ENCODE results near the gene PCCA.

PCCA gene

DNA sequence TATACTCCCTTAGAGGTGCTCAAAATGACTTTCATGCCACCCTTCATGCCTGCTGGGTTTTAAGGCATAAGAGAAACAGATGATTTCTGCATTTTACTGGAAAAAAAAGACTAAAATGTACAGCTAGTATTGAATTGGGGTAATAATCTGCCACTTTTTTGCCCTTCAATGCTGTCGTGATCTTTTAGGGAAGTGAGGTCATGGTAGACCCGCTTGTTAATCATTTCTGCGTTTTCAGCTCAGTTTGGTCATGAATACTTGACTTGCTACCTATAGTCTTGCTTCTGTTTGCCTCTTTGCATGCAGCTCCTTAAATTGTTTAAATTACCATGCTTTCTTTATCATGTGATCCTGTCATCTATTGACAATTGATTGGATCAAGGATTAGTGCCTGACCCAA, 90.4 kb downstream of the PCCA start:
- H3K9ac ChIP-seq (ENCODE audit: low read length), result no peak overlapping the region
- no peak overlapping the region for H3K4me2 ChIP-seq (ENCODE audit: low read depth, low read length, poor library complexity, severe bottlenecking)

DNA sequence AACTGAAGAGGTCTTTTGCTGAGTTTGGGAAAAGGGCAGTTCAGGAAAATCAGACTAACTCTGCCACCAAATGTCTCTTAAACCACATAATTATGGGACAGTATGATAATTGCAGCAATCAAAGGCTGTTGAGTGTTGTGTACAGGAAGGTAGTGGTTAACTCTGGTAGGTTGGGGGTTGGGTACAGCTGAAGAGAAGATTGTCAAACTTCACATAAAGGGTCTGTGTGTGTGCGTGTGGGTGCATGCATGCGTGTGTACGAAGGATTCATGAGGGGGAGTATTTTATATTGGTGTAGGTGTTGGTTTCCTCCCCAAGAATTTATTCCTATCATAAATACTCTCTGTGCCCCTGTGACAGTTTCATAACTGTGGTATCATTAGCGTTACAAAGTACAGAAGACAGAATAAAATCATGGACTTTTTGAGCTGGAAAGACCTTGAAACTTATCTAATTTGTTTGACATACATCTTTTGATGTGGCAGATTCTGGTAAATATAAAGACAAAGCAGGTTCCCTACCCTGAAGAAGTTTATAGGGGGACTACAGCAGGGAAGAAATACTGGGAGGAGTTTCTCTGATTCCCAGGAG, 94.1 kb downstream of the PCCA start:
- Histone ChIP-seq H3K4me3 (ENCODE audit: insufficient read depth, low read length, poor library complexity, severe bottlenecking) (no peak overlapping the region), H3K9me2 (replicated peaks; ENCODE audit: insufficient read depth, low read length) (no peaks in the 10 kb centered on the region), H3K4me2 (ENCODE audit: low read depth, low read length, poor library complexity, severe bottlenecking) (no peak overlapping the region)

More for the DNA sequence above, 90.4 kb downstream of the PCCA start:
- H3K27me3 ChIP-seq (ENCODE audit: low read length), result no peaks in the 10 kb centered on the region
- H4K20me1 ChIP-seq (ENCODE audit: low read depth, low read length), result no peaks in the 10 kb centered on the region
- no peaks in the 10 kb centered on the region for H3F3A ChIP-seq (ENCODE audit: insufficient read depth)
- H3K36me3 ChIP-seq (ENCODE audit: low read length), result no peaks in the 10 kb centered on the region
- TF ChIP-seq, protein P1, sequence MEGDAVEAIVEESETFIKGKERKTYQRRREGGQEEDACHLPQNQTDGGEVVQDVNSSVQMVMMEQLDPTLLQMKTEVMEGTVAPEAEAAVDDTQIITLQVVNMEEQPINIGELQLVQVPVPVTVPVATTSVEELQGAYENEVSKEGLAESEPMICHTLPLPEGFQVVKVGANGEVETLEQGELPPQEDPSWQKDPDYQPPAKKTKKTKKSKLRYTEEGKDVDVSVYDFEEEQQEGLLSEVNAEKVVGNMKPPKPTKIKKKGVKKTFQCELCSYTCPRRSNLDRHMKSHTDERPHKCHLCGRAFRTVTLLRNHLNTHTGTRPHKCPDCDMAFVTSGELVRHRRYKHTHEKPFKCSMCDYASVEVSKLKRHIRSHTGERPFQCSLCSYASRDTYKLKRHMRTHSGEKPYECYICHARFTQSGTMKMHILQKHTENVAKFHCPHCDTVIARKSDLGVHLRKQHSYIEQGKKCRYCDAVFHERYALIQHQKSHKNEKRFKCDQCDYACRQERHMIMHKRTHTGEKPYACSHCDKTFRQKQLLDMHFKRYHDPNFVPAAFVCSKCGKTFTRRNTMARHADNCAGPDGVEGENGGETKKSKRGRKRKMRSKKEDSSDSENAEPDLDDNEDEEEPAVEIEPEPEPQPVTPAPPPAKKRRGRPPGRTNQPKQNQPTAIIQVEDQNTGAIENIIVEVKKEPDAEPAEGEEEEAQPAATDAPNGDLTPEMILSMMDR (IDR thresholded peaks at IDR 0.05; ENCODE audit: insufficient read depth, low read length, poor library complexity, severe bottlenecking), result no peak
- no peak for TF ChIP-seq EZH2phosphoT487 (conservative IDR thresholded peaks at IDR 0.05; ENCODE audit: low read length)
- no peaks in the 10 kb centered on the region for H3K9me2 ChIP-seq (replicated peaks; ENCODE audit: insufficient read depth, low read length)
- no peaks in the 10 kb centered on the region for H3K9me3 ChIP-seq (ENCODE audit: insufficient read depth, low read length)
- H3K4me3 ChIP-seq (ENCODE audit: insufficient read depth, low read length, poor library complexity, severe bottlenecking), result no peak overlapping the region
- H3K27ac ChIP-seq (ENCODE audit: low read depth, low read length), result no peak overlapping the region
- no peaks in the 10 kb centered on the region for H3K79me2 ChIP-seq (ENCODE audit: insufficient read depth, low read length)
- H2AFZ ChIP-seq (ENCODE audit: low read depth, low read length, severe bottlenecking), result no peak overlapping the region

DNA sequence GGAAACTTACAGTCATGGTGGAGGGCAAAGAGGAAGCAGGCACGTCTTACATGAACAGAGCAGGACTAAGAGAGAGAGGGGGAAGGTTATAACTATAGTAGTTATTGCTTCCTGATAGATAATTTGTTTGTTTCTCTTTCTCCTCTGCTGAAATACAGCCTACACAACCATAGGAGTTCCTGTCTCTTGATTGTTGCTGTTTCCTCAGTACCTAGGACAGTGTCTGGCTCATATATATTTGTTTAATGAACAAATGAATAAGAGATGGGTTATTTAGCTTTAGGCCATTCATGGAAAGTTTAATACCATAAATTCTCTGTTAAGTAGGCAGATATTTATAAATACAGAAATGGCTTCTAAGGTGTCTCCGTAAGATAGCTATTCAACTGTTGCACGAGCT, 95.2 kb downstream of the PCCA start:
- H2AFZ ChIP-seq (ENCODE audit: low read depth, low read length, severe bottlenecking), result no peak overlapping the region
- H3K9ac ChIP-seq (ENCODE audit: low read length), result no peak overlapping the region
- H3K27ac ChIP-seq (ENCODE audit: low read depth, low read length), result no peak overlapping the region
- no peak for TF ChIP-seq EZH2phosphoT487 (conservative IDR thresholded peaks at IDR 0.05; ENCODE audit: low read length)
- TF ChIP-seq, protein P1 (IDR thresholded peaks at IDR 0.05; ENCODE audit: insufficient read depth, low read length, poor library complexity, severe bottlenecking), result no peak
- no peaks in the 10 kb centered on the region for H3K9me2 ChIP-seq (replicated peaks; ENCODE audit: insufficient read depth, low read length)
- H3K36me3 ChIP-seq (ENCODE audit: low read length), result no peaks in the 10 kb centered on the region
- H3F3A ChIP-seq (ENCODE audit: insufficient read depth), result no peaks in the 10 kb centered on the region
- no peaks in the 10 kb centered on the region for H3K27me3 ChIP-seq (ENCODE audit: low read length)
- no peak overlapping the region for H3K4me3 ChIP-seq (ENCODE audit: insufficient read depth, low read length, poor library complexity, severe bottlenecking)
- no peaks in the 10 kb centered on the region for H3K79me2 ChIP-seq (ENCODE audit: insufficient read depth, low read length)
- no peaks in the 10 kb centered on the region for H4K20me1 ChIP-seq (ENCODE audit: low read depth, low read length)
- no peak overlapping the region for H3K4me2 ChIP-seq (ENCODE audit: low read depth, low read length, poor library complexity, severe bottlenecking)
- no peaks in the 10 kb centered on the region for H3K9me3 ChIP-seq (ENCODE audit: insufficient read depth, low read length)

More for the DNA sequence above, 94.1 kb downstream of the PCCA start:
- no peaks in the 10 kb centered on the region for H3K9me3 ChIP-seq (ENCODE audit: insufficient read depth, low read length)
- no peak overlapping the region for H3K9ac ChIP-seq (ENCODE audit: low read length)
- H3K27ac ChIP-seq (ENCODE audit: low read depth, low read length), result no peak overlapping the region
- no peaks in the 10 kb centered on the region for H3K27me3 ChIP-seq (ENCODE audit: low read length)
- H3K36me3 ChIP-seq (ENCODE audit: low read length), result no peaks in the 10 kb centered on the region
- no peaks in the 10 kb centered on the region for H3K79me2 ChIP-seq (ENCODE audit: insufficient read depth, low read length)
- TF ChIP-seq, protein P1 (IDR thresholded peaks at IDR 0.05; ENCODE audit: insufficient read depth, low read length, poor library complexity, severe bottlenecking), result no peak
- no peak for TF ChIP-seq EZH2phosphoT487 (conservative IDR thresholded peaks at IDR 0.05; ENCODE audit: low read length)
- no peak overlapping the region for H2AFZ ChIP-seq (ENCODE audit: low read depth, low read length, severe bottlenecking)
- H4K20me1 ChIP-seq (ENCODE audit: low read depth, low read length), result no peaks in the 10 kb centered on the region
- no peaks in the 10 kb centered on the region for H3F3A ChIP-seq (ENCODE audit: insufficient read depth)
